ENCODE results near the gene SYT5.

DNA sequence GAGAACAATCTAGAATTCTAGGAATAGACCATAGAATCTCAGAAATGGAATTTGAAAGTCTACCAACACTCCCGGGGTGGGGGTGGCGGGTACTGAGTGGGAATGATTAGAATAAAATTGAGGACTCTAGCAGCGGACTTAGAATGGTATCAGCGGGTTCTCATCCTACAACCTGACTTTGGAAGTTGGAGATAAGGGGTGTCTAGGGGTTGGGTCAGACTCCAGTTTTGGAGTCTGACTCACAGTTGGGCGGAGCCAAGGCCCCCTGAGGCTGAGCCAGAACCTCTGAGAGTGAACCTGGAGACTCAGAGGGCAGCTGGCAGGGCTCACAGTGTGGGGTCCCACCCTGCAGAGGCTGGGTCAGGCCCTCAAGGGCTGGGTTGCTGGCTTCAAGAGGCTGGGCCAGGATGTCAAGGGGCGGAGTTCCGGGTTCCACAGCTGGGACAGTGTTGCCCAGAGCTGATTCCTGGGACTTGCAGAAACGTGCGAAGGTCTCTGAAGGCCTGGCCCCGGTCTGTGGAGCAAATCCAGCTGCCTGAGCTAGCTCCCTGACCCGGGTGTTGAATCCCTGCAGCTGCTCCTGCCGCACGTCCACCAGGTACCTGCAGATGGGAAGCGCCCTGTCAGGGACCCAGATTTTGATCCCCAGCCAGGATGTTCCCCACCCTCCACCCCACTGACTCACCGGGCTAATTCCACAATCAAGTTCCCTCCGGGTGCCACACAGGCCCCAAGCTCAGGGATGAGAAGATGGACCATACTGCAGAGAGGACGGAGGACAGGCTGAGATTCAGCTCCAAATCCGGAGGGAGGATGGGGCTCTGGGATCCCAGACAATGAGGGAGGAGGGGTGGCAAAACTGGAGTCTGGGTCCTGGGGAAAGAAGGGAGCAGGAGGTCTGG lies 21.0 kb downstream of the SYT5 start:
- TF ChIP-seq EZH2 (IDR thresholded peaks at IDR 0.05; ENCODE audit: borderline replicate concordance, low read length), result no peak
- TF ChIP-seq, protein P1, sequence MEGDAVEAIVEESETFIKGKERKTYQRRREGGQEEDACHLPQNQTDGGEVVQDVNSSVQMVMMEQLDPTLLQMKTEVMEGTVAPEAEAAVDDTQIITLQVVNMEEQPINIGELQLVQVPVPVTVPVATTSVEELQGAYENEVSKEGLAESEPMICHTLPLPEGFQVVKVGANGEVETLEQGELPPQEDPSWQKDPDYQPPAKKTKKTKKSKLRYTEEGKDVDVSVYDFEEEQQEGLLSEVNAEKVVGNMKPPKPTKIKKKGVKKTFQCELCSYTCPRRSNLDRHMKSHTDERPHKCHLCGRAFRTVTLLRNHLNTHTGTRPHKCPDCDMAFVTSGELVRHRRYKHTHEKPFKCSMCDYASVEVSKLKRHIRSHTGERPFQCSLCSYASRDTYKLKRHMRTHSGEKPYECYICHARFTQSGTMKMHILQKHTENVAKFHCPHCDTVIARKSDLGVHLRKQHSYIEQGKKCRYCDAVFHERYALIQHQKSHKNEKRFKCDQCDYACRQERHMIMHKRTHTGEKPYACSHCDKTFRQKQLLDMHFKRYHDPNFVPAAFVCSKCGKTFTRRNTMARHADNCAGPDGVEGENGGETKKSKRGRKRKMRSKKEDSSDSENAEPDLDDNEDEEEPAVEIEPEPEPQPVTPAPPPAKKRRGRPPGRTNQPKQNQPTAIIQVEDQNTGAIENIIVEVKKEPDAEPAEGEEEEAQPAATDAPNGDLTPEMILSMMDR (conservative IDR thresholded peaks at IDR 0.05 in 1 of 2, IDR thresholded peaks at IDR 0.05 in 1 of 2; ENCODE audit: extremely low read depth in 1 of 2, insufficient read depth in 1 of 2, low read depth in 1 of 2, low read length in 2 of 2), result no peak

Measured in mammary epithelial cell (primary cell).